ENCODE data around the gene PPP1R16B.

The PPP1R16B gene

GRCh38 chr20:38915355-38915754 is 109.9 kb downstream of the PPP1R16B start:
- no peak overlapping the region for H3K4me3 ChIP-seq (ENCODE audit: insufficient read depth in 1 of 2, low read depth in 1 of 2, low read length in 2 of 2)
- no peak overlapping the region for H3K23ac ChIP-seq (ENCODE audit: low read length in 2 of 2)
- H3K79me1 ChIP-seq (replicated peaks; ENCODE audit: low read length, poor library complexity, severe bottlenecking), result no peaks in the 10 kb centered on the region
- H4K91ac ChIP-seq (ENCODE audit: low read length), result no peak overlapping the region
- H3K36me3 ChIP-seq (ENCODE audit: control insufficient read depth in 1 of 2, insufficient read depth in 2 of 2, low read depth in 1 of 2, low read length in 2 of 2), result no peaks in the 10 kb centered on the region
- DNase-seq, result no peak
- no peak overlapping the region for H3K27ac ChIP-seq (ENCODE audit: low read length, poor library complexity, severe bottlenecking)
- WGBS, result over 99% methylated on average over 6 of the region's 7 CpGs
- no peak overlapping the region for H2BK5ac ChIP-seq (ENCODE audit: low read depth, low read length, poor library complexity, severe bottlenecking)
- no peak overlapping the region for H2BK15ac ChIP-seq (ENCODE audit: low read depth, poor library complexity, severe bottlenecking)
- H2BK12ac ChIP-seq (ENCODE audit: low read length in 2 of 2), result no peak overlapping the region
- H2AK5ac ChIP-seq (ENCODE audit: low read length, severe bottlenecking), result no peak overlapping the region
- no peak overlapping the region for H3K4me2 ChIP-seq (ENCODE audit: low read length, poor library complexity, severe bottlenecking)
- no peak overlapping the region for H3K18ac ChIP-seq (ENCODE audit: low read depth in 1 of 2, low read length in 2 of 2)
- H3K4ac ChIP-seq (ENCODE audit: low read depth in 1 of 2, low read length in 2 of 2), result no peak overlapping the region
- peaks cover 24 to 46% of the 10 kb centered on the region in 2 experiments for H3K27me3 ChIP-seq (ENCODE audit: control insufficient read depth in 1 of 2, insufficient read depth in 1 of 2, low read length in 2 of 2)
- no peak overlapping the region for H2BK120ac ChIP-seq (ENCODE audit: low read depth, low read length)
- no peaks in the 10 kb centered on the region for H3K9me3 ChIP-seq (ENCODE audit: control insufficient read depth, low read length)
- H3K14ac ChIP-seq (ENCODE audit: low read length in 2 of 2), result no peak overlapping the region
- no peak overlapping the region for H4K8ac ChIP-seq (ENCODE audit: low read length)
- no peak overlapping the region for H2AFZ ChIP-seq (ENCODE audit: low read depth, low read length)
- H3K4me1 ChIP-seq (ENCODE audit: control insufficient read depth, insufficient read depth, low read depth, low read length), result no peaks in the 10 kb centered on the region
- H3K9ac ChIP-seq (ENCODE audit: low read length), result no peak overlapping the region

GRCh38 chr20:38917657-38918056 is 112.2 kb downstream of the PPP1R16B start:
- Histone ChIP-seq H3K79me1 (replicated peaks; ENCODE audit: low read length, poor library complexity, severe bottlenecking) (no peaks in the 10 kb centered on the region), H3K27me3 (ENCODE audit: control insufficient read depth in 1 of 2, insufficient read depth in 1 of 2, low read length in 2 of 2) (peaks cover 44 to 62% of the 10 kb centered on the region in 2 experiments), H3K23ac (ENCODE audit: low read length in 2 of 2) (no peak overlapping the region), H2BK120ac (ENCODE audit: low read depth, low read length) (no peak overlapping the region), H2AK5ac (ENCODE audit: low read length, severe bottlenecking) (no peak overlapping the region), H4K91ac (ENCODE audit: low read length) (no peak overlapping the region), H3K18ac (ENCODE audit: low read depth in 1 of 2, low read length in 2 of 2) (no peak overlapping the region), H2AFZ (ENCODE audit: low read depth, low read length) (no peak overlapping the region), H3K4ac (ENCODE audit: low read depth in 1 of 2, low read length in 2 of 2) (no peak overlapping the region), H4K8ac (ENCODE audit: low read length) (no peak overlapping the region), H2BK15ac (ENCODE audit: low read depth, poor library complexity, severe bottlenecking) (no peak overlapping the region), H3K4me3 (ENCODE audit: insufficient read depth in 1 of 2, low read depth in 1 of 2, low read length in 2 of 2) (no peak overlapping the region), H3K9ac (ENCODE audit: low read length) (no peak overlapping the region), H2BK12ac (ENCODE audit: low read length in 2 of 2) (no peak overlapping the region), H3K36me3 (ENCODE audit: control insufficient read depth in 1 of 2, insufficient read depth in 2 of 2, low read depth in 1 of 2, low read length in 2 of 2) (no peaks in the 10 kb centered on the region), H3K4me2 (ENCODE audit: low read length, poor library complexity, severe bottlenecking) (no peak overlapping the region), H2BK5ac (ENCODE audit: low read depth, low read length, poor library complexity, severe bottlenecking) (no peak overlapping the region), H3K14ac (ENCODE audit: low read length in 2 of 2) (no peak overlapping the region), H3K27ac (ENCODE audit: low read length, poor library complexity, severe bottlenecking) (no peak overlapping the region), H3K9me3 (ENCODE audit: control insufficient read depth, low read length) (no peaks in the 10 kb centered on the region), H3K4me1 (ENCODE audit: control insufficient read depth, insufficient read depth, low read depth, low read length) (no peaks in the 10 kb centered on the region)
- no peak for DNase-seq
- WGBS, result 86% methylated on average over 4 of the region's 4 CpGs

- H3K4me3 ChIP-seq (ENCODE audit: insufficient read depth in 1 of 2, low read depth in 1 of 2, low read length in 2 of 2), result no peak overlapping the region
Measured at GRCh38 chr20:38918172-38918571, 112.7 kb downstream of the PPP1R16B start.

GRCh38 chr20:38919683-38920082 is 114.2 kb downstream of the PPP1R16B start:
- Histone ChIP-seq H4K91ac (ENCODE audit: low read length) (no peak overlapping the region), H3K9ac (ENCODE audit: low read length) (no peak overlapping the region), H2BK12ac (ENCODE audit: low read length in 2 of 2) (no peak overlapping the region), H3K27ac (ENCODE audit: low read length, poor library complexity, severe bottlenecking) (no peak overlapping the region), H3K79me1 (replicated peaks; ENCODE audit: low read length, poor library complexity, severe bottlenecking) (no peaks in the 10 kb centered on the region), H2AK5ac (ENCODE audit: low read length, severe bottlenecking) (no peak overlapping the region), H4K8ac (ENCODE audit: low read length) (no peak overlapping the region), H3K4me3 (ENCODE audit: insufficient read depth in 1 of 2, low read depth in 1 of 2, low read length in 2 of 2) (no peak overlapping the region), H3K27me3 (ENCODE audit: control insufficient read depth in 1 of 2, insufficient read depth in 1 of 2, low read length in 2 of 2) (peaks cover 44 to 51% of the 10 kb centered on the region in 2 experiments), H3K4me1 (ENCODE audit: control insufficient read depth, insufficient read depth, low read depth, low read length) (no peaks in the 10 kb centered on the region), H3K4me2 (ENCODE audit: low read length, poor library complexity, severe bottlenecking) (no peak overlapping the region), H2BK15ac (ENCODE audit: low read depth, poor library complexity, severe bottlenecking) (no peak overlapping the region), H2AFZ (ENCODE audit: low read depth, low read length) (no peak overlapping the region), H3K4ac (ENCODE audit: low read depth in 1 of 2, low read length in 2 of 2) (no peak overlapping the region), H3K18ac (ENCODE audit: low read depth in 1 of 2, low read length in 2 of 2) (no peak overlapping the region), H3K14ac (ENCODE audit: low read length in 2 of 2) (no peak overlapping the region), H3K9me3 (ENCODE audit: control insufficient read depth, low read length) (no peaks in the 10 kb centered on the region), H3K36me3 (ENCODE audit: control insufficient read depth in 1 of 2, insufficient read depth in 2 of 2, low read depth in 1 of 2, low read length in 2 of 2) (no peaks in the 10 kb centered on the region), H2BK120ac (ENCODE audit: low read depth, low read length) (no peak overlapping the region), H3K23ac (ENCODE audit: low read length in 2 of 2) (no peak overlapping the region), H2BK5ac (ENCODE audit: low read depth, low read length, poor library complexity, severe bottlenecking) (no peak overlapping the region)
- WGBS, result 77% methylated on average over 7 of the region's 7 CpGs
- DNase-seq, result no peak

More at GRCh38 chr20:38918172-38918571, 112.7 kb downstream of the PPP1R16B start:
- no peak for DNase-seq
- H3K4me2 ChIP-seq (ENCODE audit: low read length, poor library complexity, severe bottlenecking), result no peak overlapping the region
- no peak overlapping the region for H2BK5ac ChIP-seq (ENCODE audit: low read depth, low read length, poor library complexity, severe bottlenecking)
- H2BK120ac ChIP-seq (ENCODE audit: low read depth, low read length), result no peak overlapping the region
- no peak overlapping the region for H4K8ac ChIP-seq (ENCODE audit: low read length)
- no peak overlapping the region for H3K4ac ChIP-seq (ENCODE audit: low read depth in 1 of 2, low read length in 2 of 2)
- WGBS, result 95% methylated on average over 19 of the region's 19 CpGs
- H2AFZ ChIP-seq (ENCODE audit: low read depth, low read length), result no peak overlapping the region
- H3K27me3 ChIP-seq (ENCODE audit: control insufficient read depth in 1 of 2, insufficient read depth in 1 of 2, low read length in 2 of 2), result peaks cover 44 to 62% of the 10 kb centered on the region in 2 experiments
- H3K79me1 ChIP-seq (replicated peaks; ENCODE audit: low read length, poor library complexity, severe bottlenecking), result no peaks in the 10 kb centered on the region
- no peaks in the 10 kb centered on the region for H3K4me1 ChIP-seq (ENCODE audit: control insufficient read depth, insufficient read depth, low read depth, low read length)
- no peak overlapping the region for H3K14ac ChIP-seq (ENCODE audit: low read length in 2 of 2)
- no peak overlapping the region for H4K91ac ChIP-seq (ENCODE audit: low read length)
- no peak overlapping the region for H2BK12ac ChIP-seq (ENCODE audit: low read length in 2 of 2)
- no peak overlapping the region for H2BK15ac ChIP-seq (ENCODE audit: low read depth, poor library complexity, severe bottlenecking)
- no peak overlapping the region for H3K9ac ChIP-seq (ENCODE audit: low read length)
- H3K27ac ChIP-seq (ENCODE audit: low read length, poor library complexity, severe bottlenecking), result no peak overlapping the region
- H3K9me3 ChIP-seq (ENCODE audit: control insufficient read depth, low read length), result no peaks in the 10 kb centered on the region
- H3K36me3 ChIP-seq (ENCODE audit: control insufficient read depth in 1 of 2, insufficient read depth in 2 of 2, low read depth in 1 of 2, low read length in 2 of 2), result no peaks in the 10 kb centered on the region
- no peak overlapping the region for H3K23ac ChIP-seq (ENCODE audit: low read length in 2 of 2)
- no peak overlapping the region for H2AK5ac ChIP-seq (ENCODE audit: low read length, severe bottlenecking)
- no peak overlapping the region for H3K18ac ChIP-seq (ENCODE audit: low read depth in 1 of 2, low read length in 2 of 2)
